ENCODE measurements around the gene CBARP. TPM values are rescaled to one million over a fixed set of nuclear protein-coding genes. Genes with fewer than 3 reads are reported as not detected.
A peak's percentile ranks its signal among the peaks of the same experiment; 100 is the strongest.

CBARP gene, protein sequence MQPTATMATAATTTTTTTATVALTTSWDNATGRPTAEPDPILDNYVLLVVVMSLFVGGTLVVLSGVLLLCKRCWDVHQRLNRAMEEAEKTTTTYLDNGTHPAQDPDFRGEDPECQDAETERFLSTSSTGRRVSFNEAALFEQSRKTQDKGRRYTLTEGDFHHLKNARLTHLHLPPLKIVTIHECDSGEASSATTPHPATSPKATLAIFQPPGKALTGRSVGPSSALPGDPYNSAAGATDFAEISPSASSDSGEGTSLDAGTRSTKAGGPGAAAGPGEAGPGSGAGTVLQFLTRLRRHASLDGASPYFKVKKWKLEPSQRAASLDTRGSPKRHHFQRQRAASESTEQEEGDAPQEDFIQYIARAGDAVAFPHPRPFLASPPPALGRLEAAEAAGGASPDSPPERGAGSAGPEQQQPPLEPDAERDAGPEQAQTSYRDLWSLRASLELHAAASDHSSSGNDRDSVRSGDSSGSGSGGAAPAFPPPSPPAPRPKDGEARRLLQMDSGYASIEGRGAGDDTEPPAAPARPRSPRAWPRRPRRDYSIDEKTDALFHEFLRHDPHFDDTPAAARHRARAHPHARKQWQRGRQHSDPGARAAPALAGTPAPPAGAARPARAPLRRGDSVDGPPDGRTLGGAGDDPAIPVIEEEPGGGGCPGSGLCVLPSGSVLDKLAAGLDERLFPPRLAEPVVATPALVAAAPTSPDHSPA
- total RNA-seq = 1.5 TPM in 2 replicates
- 0.31 and 1.0 TPM in 2 replicates for polyA plus RNA-seq
- 2.1 and 5.0 TPM in 2 replicates for polyA plus RNA-seq (2012)
- 0.94 and 3.6 TPM in 2 replicates for polyA minus RNA-seq (ENCODE audit: low replicate concordance)

DNA sequence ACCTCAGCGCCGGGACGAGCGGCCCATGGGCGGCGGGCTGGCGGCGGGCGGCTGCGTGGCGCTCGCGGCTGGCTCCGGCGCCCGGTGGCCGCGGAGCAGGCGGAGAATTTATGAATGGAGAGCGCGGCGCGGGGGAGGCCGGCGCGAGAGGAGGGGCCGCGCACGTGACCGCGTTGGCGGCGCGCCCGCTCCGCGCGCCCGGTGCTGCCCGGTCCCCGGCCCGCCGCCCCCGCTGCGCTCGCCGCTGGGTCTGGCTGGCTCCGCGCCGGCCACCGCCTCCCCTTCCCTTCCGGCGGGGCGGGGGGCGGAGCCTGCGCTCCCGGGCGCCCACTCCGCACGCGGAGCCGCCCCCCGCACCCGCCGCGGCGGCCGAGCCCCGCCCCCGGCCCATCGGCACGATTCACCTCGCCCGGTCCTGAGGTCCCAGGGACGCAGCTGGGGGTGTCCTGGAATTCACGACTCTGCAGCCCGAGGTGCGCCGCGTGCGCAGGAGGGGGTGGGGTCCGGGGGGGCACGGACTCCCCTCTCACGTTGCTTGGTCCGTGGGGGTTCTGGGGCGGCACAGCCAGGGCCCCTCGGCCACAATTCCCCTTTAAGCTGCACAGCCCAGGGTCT is at the start of gene CBARP:
TSS of gene CBARP (minus strand) at position 252 of the 615 bp plus-strand sequence. CDS start 1,905 bp downstream, outside the sequence.
- peak within 1 kb of the TSS; percentile 56 to 83 (median 76) for H3K4me3 ChIP-seq (replicated peaks in 1 of 4; ENCODE audit: control extremely low read depth in 1 of 4, insufficient read depth in 1 of 4, low read depth in 3 of 4, low read length in 4 of 4)
- H3K9me3 ChIP-seq (ENCODE audit: control insufficient read depth, insufficient read depth, low read depth, low read length) = no peaks in the 10 kb centered on the region
- no peak within 1 kb of the TSS for H2AFZ ChIP-seq (ENCODE audit: low read length)
- H4K20me1 ChIP-seq (ENCODE audit: control insufficient read depth, extremely low read depth, insufficient read depth, low read length) = no peaks in the 10 kb centered on the region
- H3K9ac ChIP-seq (ENCODE audit: insufficient read depth, low read length) = peak within 1 kb of the TSS; percentile 78
- H3K36me3 ChIP-seq (ENCODE audit: control insufficient read depth, insufficient read depth, low read length) = peaks cover 16% of the 10 kb centered on the region
- peaks cover 17% of the 10 kb centered on the region for H3K4me1 ChIP-seq (ENCODE audit: control insufficient read depth, extremely low read depth, insufficient read depth, low read length)
- H3K79me2 ChIP-seq (ENCODE audit: control insufficient read depth, insufficient read depth, low read length) = peaks cover 12% of the 10 kb centered on the region
- no peak for TF ChIP-seq EZH2 (IDR thresholded peaks at IDR 0.05; ENCODE audit: low read length, missing control alignments)
- TF ChIP-seq, protein P1, sequence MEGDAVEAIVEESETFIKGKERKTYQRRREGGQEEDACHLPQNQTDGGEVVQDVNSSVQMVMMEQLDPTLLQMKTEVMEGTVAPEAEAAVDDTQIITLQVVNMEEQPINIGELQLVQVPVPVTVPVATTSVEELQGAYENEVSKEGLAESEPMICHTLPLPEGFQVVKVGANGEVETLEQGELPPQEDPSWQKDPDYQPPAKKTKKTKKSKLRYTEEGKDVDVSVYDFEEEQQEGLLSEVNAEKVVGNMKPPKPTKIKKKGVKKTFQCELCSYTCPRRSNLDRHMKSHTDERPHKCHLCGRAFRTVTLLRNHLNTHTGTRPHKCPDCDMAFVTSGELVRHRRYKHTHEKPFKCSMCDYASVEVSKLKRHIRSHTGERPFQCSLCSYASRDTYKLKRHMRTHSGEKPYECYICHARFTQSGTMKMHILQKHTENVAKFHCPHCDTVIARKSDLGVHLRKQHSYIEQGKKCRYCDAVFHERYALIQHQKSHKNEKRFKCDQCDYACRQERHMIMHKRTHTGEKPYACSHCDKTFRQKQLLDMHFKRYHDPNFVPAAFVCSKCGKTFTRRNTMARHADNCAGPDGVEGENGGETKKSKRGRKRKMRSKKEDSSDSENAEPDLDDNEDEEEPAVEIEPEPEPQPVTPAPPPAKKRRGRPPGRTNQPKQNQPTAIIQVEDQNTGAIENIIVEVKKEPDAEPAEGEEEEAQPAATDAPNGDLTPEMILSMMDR (conservative IDR thresholded peaks at IDR 0.05 in 1 of 2, IDR thresholded peaks at IDR 0.05 in 1 of 2; ENCODE audit: low read depth in 1 of 2, low read length in 2 of 2) = no peak
- peak within 1 kb of the TSS; percentile 43 for H3K27ac ChIP-seq (ENCODE audit: insufficient read depth, low read length)
- H3K4me2 ChIP-seq (ENCODE audit: extremely low read depth, insufficient read depth, low read length) = peak within 1 kb of the TSS; percentile 92
- no peak for DNase-seq (ENCODE audit: low read depth in 2 of 2)
- H3K27me3 ChIP-seq (ENCODE audit: control insufficient read depth, insufficient read depth, low read length) = no peaks in the 10 kb centered on the region

DNA sequence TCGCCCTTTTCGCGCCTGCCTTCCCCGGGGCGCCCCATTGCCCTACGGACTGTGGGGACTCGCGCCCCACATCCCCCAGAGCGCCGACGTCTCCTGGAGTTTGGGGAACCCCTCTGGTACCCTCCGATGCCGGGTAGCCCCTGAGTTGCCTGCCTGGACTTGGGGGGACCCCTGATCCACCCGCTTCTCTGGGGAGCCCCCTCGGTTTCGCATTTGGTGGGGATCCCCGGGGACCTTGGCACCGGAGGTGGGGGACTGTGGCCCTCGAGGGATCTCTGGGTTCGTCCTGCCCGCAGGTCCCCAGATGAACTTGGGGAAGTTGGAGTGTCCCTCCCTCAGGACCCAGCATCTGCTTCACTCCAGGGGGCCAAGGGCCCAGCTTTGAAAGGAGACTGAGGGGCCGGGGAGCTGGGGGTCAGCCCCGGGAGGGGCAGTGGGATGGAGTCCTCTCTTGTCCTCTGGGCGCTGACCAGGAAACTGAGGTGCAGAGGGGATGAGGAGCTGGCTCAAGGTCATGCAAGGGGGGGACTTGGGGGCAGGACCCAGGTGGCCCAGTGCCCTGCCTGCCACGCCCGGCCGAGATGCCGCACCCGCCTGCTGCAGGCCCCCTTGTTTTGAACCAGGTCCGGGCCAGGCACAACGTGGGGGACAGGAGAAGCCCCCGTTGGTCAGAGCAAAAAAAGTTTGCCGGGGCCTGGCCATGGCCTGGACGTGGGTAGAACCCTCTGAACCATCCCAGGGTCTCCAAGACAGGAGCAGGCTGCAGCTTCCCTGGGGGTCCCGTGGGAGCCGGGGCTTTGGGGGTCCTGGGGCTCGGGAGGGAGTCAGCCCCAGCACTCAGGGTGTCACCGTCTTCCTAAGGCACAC is 48.9 kb upstream of the CBARP start:
- H3K4me2 ChIP-seq (ENCODE audit: extremely low read depth, insufficient read depth, low read length) = no peak overlapping the region
- H3K27me3 ChIP-seq (ENCODE audit: control insufficient read depth, insufficient read depth, low read length) = peaks cover 31% of the 10 kb centered on the region
- H3K9ac ChIP-seq (ENCODE audit: insufficient read depth, low read length) = no peak overlapping the region
- no peak overlapping the region for H2AFZ ChIP-seq (ENCODE audit: low read length)
- DNase-seq (ENCODE audit: low read depth in 2 of 2) = no peak
- no peaks in the 10 kb centered on the region for H3K36me3 ChIP-seq (ENCODE audit: control insufficient read depth, insufficient read depth, low read length)
- no peaks in the 10 kb centered on the region for H3K4me1 ChIP-seq (ENCODE audit: control insufficient read depth, extremely low read depth, insufficient read depth, low read length)
- no peak overlapping the region for H3K4me3 ChIP-seq (replicated peaks in 1 of 4; ENCODE audit: control extremely low read depth in 1 of 4, insufficient read depth in 1 of 4, low read depth in 3 of 4, low read length in 4 of 4)
- no peaks in the 10 kb centered on the region for H3K9me3 ChIP-seq (ENCODE audit: control insufficient read depth, insufficient read depth, low read depth, low read length)
- H3K27ac ChIP-seq (ENCODE audit: insufficient read depth, low read length) = no peak overlapping the region
- no peaks in the 10 kb centered on the region for H3K79me2 ChIP-seq (ENCODE audit: control insufficient read depth, insufficient read depth, low read length)
- TF ChIP-seq, protein P1 (conservative IDR thresholded peaks at IDR 0.05 in 1 of 2, IDR thresholded peaks at IDR 0.05 in 1 of 2; ENCODE audit: low read depth in 1 of 2, low read length in 2 of 2) = no peak
- peak; percentile 91 for TF ChIP-seq EZH2 (IDR thresholded peaks at IDR 0.05; ENCODE audit: low read length, missing control alignments)
- H4K20me1 ChIP-seq (ENCODE audit: control insufficient read depth, extremely low read depth, insufficient read depth, low read length) = no peaks in the 10 kb centered on the region
